SK-N-SH (cell line): ENCODE data around the gene CENPN. TPM values are rescaled to one million over a fixed set of nuclear protein-coding genes. Genes with fewer than 3 reads are reported as not detected.

ENCODE experiments used
- CTCF ChIA-PET: fragments of 300-600, 350-600 bp; formaldehyde crosslinking; extraction: SDS; loops from one replicate; lab custom pipeline; 2021; lab: Yijun Ruan, JAX
- POLR2A ChIA-PET: fragments of 350-600 bp; sonication (Branson Sonifier 250); formaldehyde crosslinking; extraction: SDS; loops from one replicate; lab custom pipeline; 2020; ENCODE audit warnings: antibody characterized with exemption, inconsistent platforms; lab: Yijun Ruan, JAX
- DNase-seq: peaks from one replicate; pipeline ENCODE4 v3.0.0; 2012
- H2AFZ ChIP-seq: fragments of 200-600 bp; sonication (generic); 2 replicates; pipeline ENCODE4 v1.8.1; 2016; ENCODE audit warnings: antibody characterized with exemption, mild to moderate bottlenecking, low read depth
- H3F3A ChIP-seq: fragments of 200-600 bp; sonication (generic); replicated peaks from 2 replicates; pipeline ENCODE3; 2016; ENCODE audit warnings: antibody characterized with exemption, mild to moderate bottlenecking; ENCODE audit not compliant: insufficient read depth
- H3K27ac ChIP-seq, 2 experiments: fragments of 200-500 bp in 1 of 2; fragments of 200-600 bp in 1 of 2; sonication (Bioruptor generic) in 1 of 2; sonication (generic), shearing (Covaris generic) in 1 of 2; 2 replicates each; pipeline versions ENCODE4 v1.5.1 to v1.6.1; 2014 to 2016; ENCODE audit warnings: low read depth in 2 of 2, inconsistent platforms in 1 of 2, low read length in 1 of 2, mild to moderate bottlenecking in 1 of 2, mixed read lengths in 1 of 2
- H3K27me3 ChIP-seq: fragments of 200-600 bp; sonication (generic), shearing (Covaris generic); 2 replicates; pipeline ENCODE4 v1.6.1; 2016; ENCODE audit warnings: mixed run types; ENCODE audit not compliant: insufficient read depth
- H3K36me3 ChIP-seq, 2 experiments: fragments of 200-500 bp in 1 of 2; fragments of 200-600 bp in 1 of 2; sonication (Bioruptor generic) in 1 of 2; sonication (generic) in 1 of 2; replicated peaks in 1 of 2; 2 replicates each; pipeline versions ENCODE3 to v1.5.1; 2014 to 2016; ENCODE audit warnings: low read length in 1 of 2, mild to moderate bottlenecking in 1 of 2; ENCODE audit not compliant: insufficient read depth in 2 of 2, control insufficient read depth in 1 of 2
- H3K4me1 ChIP-seq, 2 experiments: fragments of 200-500 bp in 1 of 2; fragments of 200-600 bp in 1 of 2; sonication (Bioruptor generic) in 1 of 2; sonication (generic), shearing (Covaris generic) in 1 of 2; 2 replicates each; pipeline versions ENCODE4 v1.5.1 to v1.6.1; 2014 to 2016; ENCODE audit warnings: low read depth in 1 of 2, low read length in 1 of 2, mixed run types in 1 of 2; ENCODE audit not compliant: insufficient read depth in 2 of 2, control insufficient read depth in 1 of 2
- H3K4me2 ChIP-seq: fragments of 200-600 bp; sonication (generic), shearing (Covaris generic); 2 replicates; pipeline ENCODE4 v1.6.1; 2017; ENCODE audit warnings: mixed run types
- H3K4me3 ChIP-seq, 2 experiments: fragments of 200-500 bp in 1 of 2; fragments of 200-600 bp in 1 of 2; sonication (Bioruptor generic) in 1 of 2; sonication (generic), shearing (Covaris generic) in 1 of 2; 2 replicates each; pipeline versions ENCODE4 v1.5.1 to v1.8.1; 2014 to 2016; ENCODE audit warnings: low read depth in 2 of 2, inconsistent platforms in 1 of 2, low read length in 1 of 2, mild to moderate bottlenecking in 1 of 2, mixed read lengths in 1 of 2, moderate library complexity in 1 of 2
- H3K79me2 ChIP-seq: fragments of 200-600 bp; sonication (generic); 2 replicates; pipeline ENCODE4 v1.8.1; 2017; ENCODE audit warnings: mild to moderate bottlenecking; ENCODE audit not compliant: insufficient read depth
- H3K9ac ChIP-seq: fragments of 200-600 bp; sonication (generic); 2 replicates; pipeline ENCODE4 v1.6.1; 2017; ENCODE audit warnings: mixed run types
- H3K9me2 ChIP-seq: fragments of 200-600 bp; sonication (generic); 2 replicates; pipeline ENCODE4 v1.6.1; 2017; ENCODE audit warnings: mixed run types
- H3K9me3 ChIP-seq: fragments of 200-600 bp; sonication (generic); 2 replicates; pipeline ENCODE4 v1.6.1; 2017; ENCODE audit warnings: mixed run types, mild to moderate bottlenecking, moderate library complexity
- H4K20me1 ChIP-seq: fragments of 200-600 bp; sonication (generic); 2 replicates; pipeline ENCODE4 v1.6.1; 2017; ENCODE audit warnings: mild to moderate bottlenecking, mixed run types; ENCODE audit not compliant: insufficient read depth
- EP300 ChIP-seq, 2 experiments: IDR thresholded peaks; 2 replicates each; pipeline versions ENCODE4 v1.4.0 to v1.6.1; 2012; ENCODE audit warnings: borderline replicate concordance in 1 of 2, low read depth in 1 of 2, low read length in 1 of 2
- EZH2phosphoT487 ChIP-seq: fragments of 200-600 bp; sonication (generic); IDR thresholded peaks from 2 replicates; pipeline ENCODE4 v1.6.1; 2017; ENCODE audit warnings: low read depth, mixed run types, mild to moderate bottlenecking, antibody characterized with exemption, moderate library complexity, borderline replicate concordance
- FOSL2 ChIP-seq: IDR thresholded peaks from 2 replicates; pipeline ENCODE4 v1.4.0; 2012; ENCODE audit warnings: low read depth, mild to moderate bottlenecking, moderate library complexity, borderline replicate concordance
- FOXJ3 ChIP-seq: sonication (generic); formaldehyde crosslinking; IDR thresholded peaks from 2 replicates; pipeline ENCODE4 v1.5.1; 2020; ENCODE audit warnings: mild to moderate bottlenecking, missing genetic modification reagents
- FOXM1 ChIP-seq: IDR thresholded peaks from 2 replicates; pipeline ENCODE4 v1.4.0; 2012; ENCODE audit warnings: low read depth, mild to moderate bottlenecking
- GABPA ChIP-seq: IDR thresholded peaks from 2 replicates; pipeline ENCODE4 v1.4.0; 2012; ENCODE audit warnings: low read depth, mild to moderate bottlenecking
- GATA2 ChIP-seq: sonication (generic); formaldehyde crosslinking; IDR thresholded peaks from 2 replicates; pipeline ENCODE4 v1.5.0; 2020; ENCODE audit warnings: mild to moderate bottlenecking, missing genetic modification reagents
- JUND ChIP-seq: IDR thresholded peaks from 2 replicates; pipeline ENCODE4 v1.4.0; 2012
- MEF2A ChIP-seq: IDR thresholded peaks from 2 replicates; pipeline ENCODE4 v1.4.0; 2012; ENCODE audit warnings: low read depth, borderline replicate concordance
- MXI1 ChIP-seq: IDR thresholded peaks from 2 replicates; pipeline ENCODE4 v1.6.1; 2012; ENCODE audit warnings: mild to moderate bottlenecking, low read depth, low read length, improper control_type of control experiment
- NFIC ChIP-seq: IDR thresholded peaks from 2 replicates; pipeline ENCODE4 v1.4.0; 2012; ENCODE audit warnings: borderline replicate concordance
- RAD21 ChIP-seq: IDR thresholded peaks from 2 replicates; pipeline ENCODE4 v1.6.1; 2012; ENCODE audit warnings: mild to moderate bottlenecking, low read length
- RCOR1 ChIP-seq: fragments of 150-350 bp; IDR thresholded peaks from 2 replicates; pipeline ENCODE4 v1.6.1; 2017; ENCODE audit warnings: antibody characterized with exemption, low read length
- RXRA ChIP-seq: IDR thresholded peaks from 2 replicates; pipeline ENCODE4 v1.4.0; 2012; ENCODE audit warnings: low read depth, mild to moderate bottlenecking, borderline replicate concordance
- SMC3 ChIP-seq: IDR thresholded peaks from 2 replicates; pipeline ENCODE4 v1.6.1; 2012; ENCODE audit warnings: low read depth, low read length, improper control_type of control experiment
- TCF12 ChIP-seq: IDR thresholded peaks from 2 replicates; pipeline ENCODE4 v1.4.0; 2012
- YY1 ChIP-seq: IDR thresholded peaks from 2 replicates; pipeline ENCODE4 v1.4.0; 2012; ENCODE audit warnings: low read depth, mild to moderate bottlenecking
- WGBS: methylation state at CpG from one replicate; pipeline ENCODE4 v1.1.6; 2017; ENCODE audit warnings: low lambda C conversion rate; 5-methylcytosine and 5-hydroxymethylcytosine counted together
- polyA plus RNA-seq, 3 experiments: library from polyadenylated mRNA; depleted of rRNA; stranded (reverse); fragments of >200 nt; gene quantifications; 2 replicates each; pipeline ENCODE4 v1.2.3, GENCODE V29; 2012
- TF ChIP-seq, protein P1 (sequence below): IDR thresholded peaks from 2 replicates; pipeline ENCODE4 v1.6.1; 2012; ENCODE audit warnings: mild to moderate bottlenecking, low read depth, low read length, moderate library complexity
- TF ChIP-seq, protein P2 (sequence below): fragments of 200-600 bp; sonication (generic); IDR thresholded peaks from 2 replicates; pipeline ENCODE4 v1.6.1; 2017; ENCODE audit warnings: antibody characterized with exemption, mild to moderate bottlenecking, moderate library complexity

CENPN gene
- polyA plus RNA-seq, 1 of the 3 experiments (the other 2 are of a cell fraction), result 35.3 TPM

DNA sequence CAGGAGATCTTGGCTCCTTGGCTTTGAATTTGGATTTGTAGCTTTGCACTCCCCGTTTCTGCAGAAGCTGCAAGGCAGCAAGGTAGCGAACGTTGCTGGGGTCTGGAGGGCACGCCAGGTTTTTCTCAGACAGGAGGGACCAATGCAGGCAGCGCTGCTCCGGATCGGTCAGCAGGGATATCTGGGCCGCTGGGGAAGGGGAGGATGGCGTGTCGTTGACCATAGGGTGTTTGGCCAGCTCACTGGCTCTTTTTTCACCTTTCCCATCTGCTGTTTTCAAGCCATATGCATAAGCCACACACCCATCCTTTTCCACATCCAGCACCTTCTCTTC is 54.3 kb downstream of the CENPN start (continued):
- TF ChIP-seq, protein P1, sequence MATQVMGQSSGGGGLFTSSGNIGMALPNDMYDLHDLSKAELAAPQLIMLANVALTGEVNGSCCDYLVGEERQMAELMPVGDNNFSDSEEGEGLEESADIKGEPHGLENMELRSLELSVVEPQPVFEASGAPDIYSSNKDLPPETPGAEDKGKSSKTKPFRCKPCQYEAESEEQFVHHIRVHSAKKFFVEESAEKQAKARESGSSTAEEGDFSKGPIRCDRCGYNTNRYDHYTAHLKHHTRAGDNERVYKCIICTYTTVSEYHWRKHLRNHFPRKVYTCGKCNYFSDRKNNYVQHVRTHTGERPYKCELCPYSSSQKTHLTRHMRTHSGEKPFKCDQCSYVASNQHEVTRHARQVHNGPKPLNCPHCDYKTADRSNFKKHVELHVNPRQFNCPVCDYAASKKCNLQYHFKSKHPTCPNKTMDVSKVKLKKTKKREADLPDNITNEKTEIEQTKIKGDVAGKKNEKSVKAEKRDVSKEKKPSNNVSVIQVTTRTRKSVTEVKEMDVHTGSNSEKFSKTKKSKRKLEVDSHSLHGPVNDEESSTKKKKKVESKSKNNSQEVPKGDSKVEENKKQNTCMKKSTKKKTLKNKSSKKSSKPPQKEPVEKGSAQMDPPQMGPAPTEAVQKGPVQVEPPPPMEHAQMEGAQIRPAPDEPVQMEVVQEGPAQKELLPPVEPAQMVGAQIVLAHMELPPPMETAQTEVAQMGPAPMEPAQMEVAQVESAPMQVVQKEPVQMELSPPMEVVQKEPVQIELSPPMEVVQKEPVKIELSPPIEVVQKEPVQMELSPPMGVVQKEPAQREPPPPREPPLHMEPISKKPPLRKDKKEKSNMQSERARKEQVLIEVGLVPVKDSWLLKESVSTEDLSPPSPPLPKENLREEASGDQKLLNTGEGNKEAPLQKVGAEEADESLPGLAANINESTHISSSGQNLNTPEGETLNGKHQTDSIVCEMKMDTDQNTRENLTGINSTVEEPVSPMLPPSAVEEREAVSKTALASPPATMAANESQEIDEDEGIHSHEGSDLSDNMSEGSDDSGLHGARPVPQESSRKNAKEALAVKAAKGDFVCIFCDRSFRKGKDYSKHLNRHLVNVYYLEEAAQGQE, result no peak
- no peak for TF ChIP-seq SMC3
- TF ChIP-seq RXRA, result no peak
- TF ChIP-seq, protein P2, sequence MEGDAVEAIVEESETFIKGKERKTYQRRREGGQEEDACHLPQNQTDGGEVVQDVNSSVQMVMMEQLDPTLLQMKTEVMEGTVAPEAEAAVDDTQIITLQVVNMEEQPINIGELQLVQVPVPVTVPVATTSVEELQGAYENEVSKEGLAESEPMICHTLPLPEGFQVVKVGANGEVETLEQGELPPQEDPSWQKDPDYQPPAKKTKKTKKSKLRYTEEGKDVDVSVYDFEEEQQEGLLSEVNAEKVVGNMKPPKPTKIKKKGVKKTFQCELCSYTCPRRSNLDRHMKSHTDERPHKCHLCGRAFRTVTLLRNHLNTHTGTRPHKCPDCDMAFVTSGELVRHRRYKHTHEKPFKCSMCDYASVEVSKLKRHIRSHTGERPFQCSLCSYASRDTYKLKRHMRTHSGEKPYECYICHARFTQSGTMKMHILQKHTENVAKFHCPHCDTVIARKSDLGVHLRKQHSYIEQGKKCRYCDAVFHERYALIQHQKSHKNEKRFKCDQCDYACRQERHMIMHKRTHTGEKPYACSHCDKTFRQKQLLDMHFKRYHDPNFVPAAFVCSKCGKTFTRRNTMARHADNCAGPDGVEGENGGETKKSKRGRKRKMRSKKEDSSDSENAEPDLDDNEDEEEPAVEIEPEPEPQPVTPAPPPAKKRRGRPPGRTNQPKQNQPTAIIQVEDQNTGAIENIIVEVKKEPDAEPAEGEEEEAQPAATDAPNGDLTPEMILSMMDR, result no peak
- no peak for TF ChIP-seq EP300 (IDR thresholded peaks at IDR 0.05; ENCODE audit: borderline replicate concordance in 1 of 2, low read depth in 1 of 2, low read length in 1 of 2)
- no peak for TF ChIP-seq GATA2 (CRISPR knock-in tag)

- H3K27ac ChIP-seq, result no peak overlapping the region
- H3K36me3 ChIP-seq, result no peaks in the 10 kb centered on the region
- no peaks in the 10 kb centered on the region for H3K9me3 ChIP-seq
- POLR2A ChIA-PET, result no interaction called here
- no peaks in the 10 kb centered on the region for H3K27me3 ChIP-seq
- 91% methylated on average over 9 of the region's 10 CpGs for WGBS
- no peak overlapping the region for H2AFZ ChIP-seq
- no peaks in the 10 kb centered on the region for H3F3A ChIP-seq
- TF ChIP-seq NFIC (no peak), FOSL2 (no peak), YY1 (no peak), GATA2 (CRISPR knock-in tag) (no peak), MEF2A (no peak), MXI1 (no peak), EZH2phosphoT487 (no peak), GABPA (no peak), FOXM1 (no peak), RAD21 (no peak), JUND (no peak), TCF12 (no peak), FOXJ3 (CRISPR knock-in tag) (no peak), RCOR1 (no peak)
- TF ChIP-seq, protein P1, result no peak
- TF ChIP-seq, protein P2, result no peak
- no peaks in the 10 kb centered on the region for H3K9me2 ChIP-seq
- no peaks in the 10 kb centered on the region for H3K79me2 ChIP-seq
- no peak overlapping the region for H3K4me3 ChIP-seq
- DNase-seq, result no peak
- CTCF ChIA-PET, result no interaction called here
- H3K4me2 ChIP-seq, result no peak overlapping the region
- H3K9ac ChIP-seq, result no peak overlapping the region
- H4K20me1 ChIP-seq, result no peaks in the 10 kb centered on the region
- no peaks in the 10 kb centered on the region for H3K4me1 ChIP-seq
Observed at GRCh38 chr16:81061871-81062608, 55.0 kb downstream of the CENPN start.
